Vagina (tissue), 2 donors: ENCODE results near the gene ZIC2.

ENCODE experiments used
- POLR2A ChIP-seq, 2 donors: fragments of 450-650 bp; IDR thresholded peaks; one replicate each; pipeline ENCODE4 v1.6.1; 2017; ENCODE audit warnings: antibody characterized with exemption in 2 of 2, mild to moderate bottlenecking in 2 of 2, moderate library complexity in 2 of 2
- POLR2AphosphoS5 ChIP-seq, 2 donors: sonication (generic); formaldehyde crosslinking; IDR thresholded peaks; one replicate each; pipeline ENCODE4 v1.9.0; 2017; ENCODE audit warnings: antibody characterized with exemption in 2 of 2, mild to moderate bottlenecking in 2 of 2, low read depth in 1 of 2; ENCODE audit not compliant: insufficient read depth in 1 of 2
- TF ChIP-seq, protein P1 (sequence below), 3 experiments: fragments of 450-650 bp in 2 of 3; fragments of 200-600 bp in 1 of 3; sonication (generic) in 1 of 3; IDR thresholded peaks; one replicate each; pipeline ENCODE4 v1.5.1; 2017 to 2019; ENCODE audit warnings: antibody characterized with exemption in 3 of 3, mild to moderate bottlenecking in 2 of 3, moderate library complexity in 2 of 3

DNA sequence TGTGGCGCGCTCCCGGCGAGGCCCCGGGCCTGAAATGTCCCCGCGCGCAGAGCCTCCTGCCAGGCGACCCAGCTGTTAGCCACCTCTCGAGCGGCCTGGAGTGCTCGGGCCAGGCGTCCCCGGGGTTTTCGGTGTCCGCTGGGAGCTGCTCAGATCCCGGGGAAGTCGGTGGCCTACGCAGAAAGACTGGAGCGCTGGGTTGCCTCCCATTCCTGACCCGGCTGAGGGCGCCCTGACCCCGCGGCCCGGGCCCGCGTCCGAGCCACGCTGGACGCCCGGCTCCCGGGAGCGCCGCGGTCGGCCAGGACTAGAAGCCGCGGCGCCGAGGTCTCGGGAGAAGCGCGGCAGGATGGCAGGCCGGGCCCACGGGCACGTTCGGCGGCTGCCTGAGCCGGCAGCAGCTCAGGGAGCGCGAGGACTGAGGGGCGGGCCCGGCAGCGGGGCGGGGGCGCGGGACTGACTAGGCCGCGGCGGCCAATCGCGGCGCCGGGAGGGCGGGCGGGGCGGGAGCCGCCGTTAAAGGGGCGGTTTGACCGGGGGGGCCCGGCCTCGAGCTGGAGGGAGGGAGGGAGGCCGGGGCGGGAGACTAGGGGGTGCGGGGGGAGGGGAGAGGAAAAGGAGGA lies 1.3 kb upstream of the ZIC2 start:
- no peak for TF ChIP-seq POLR2A (IDR thresholded peaks at IDR 0.05)
- TF ChIP-seq, protein P1, sequence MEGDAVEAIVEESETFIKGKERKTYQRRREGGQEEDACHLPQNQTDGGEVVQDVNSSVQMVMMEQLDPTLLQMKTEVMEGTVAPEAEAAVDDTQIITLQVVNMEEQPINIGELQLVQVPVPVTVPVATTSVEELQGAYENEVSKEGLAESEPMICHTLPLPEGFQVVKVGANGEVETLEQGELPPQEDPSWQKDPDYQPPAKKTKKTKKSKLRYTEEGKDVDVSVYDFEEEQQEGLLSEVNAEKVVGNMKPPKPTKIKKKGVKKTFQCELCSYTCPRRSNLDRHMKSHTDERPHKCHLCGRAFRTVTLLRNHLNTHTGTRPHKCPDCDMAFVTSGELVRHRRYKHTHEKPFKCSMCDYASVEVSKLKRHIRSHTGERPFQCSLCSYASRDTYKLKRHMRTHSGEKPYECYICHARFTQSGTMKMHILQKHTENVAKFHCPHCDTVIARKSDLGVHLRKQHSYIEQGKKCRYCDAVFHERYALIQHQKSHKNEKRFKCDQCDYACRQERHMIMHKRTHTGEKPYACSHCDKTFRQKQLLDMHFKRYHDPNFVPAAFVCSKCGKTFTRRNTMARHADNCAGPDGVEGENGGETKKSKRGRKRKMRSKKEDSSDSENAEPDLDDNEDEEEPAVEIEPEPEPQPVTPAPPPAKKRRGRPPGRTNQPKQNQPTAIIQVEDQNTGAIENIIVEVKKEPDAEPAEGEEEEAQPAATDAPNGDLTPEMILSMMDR (IDR thresholded peaks at IDR 0.05) = no peak
- no peak for TF ChIP-seq POLR2AphosphoS5 (IDR thresholded peaks at IDR 0.05; ENCODE audit: insufficient read depth in 1 of 2, low read depth in 1 of 2)
